ENCODE measurements around the gene HDAC4. TPM values are rescaled to one million over a fixed set of nuclear protein-coding genes. Genes with fewer than 3 reads are reported as not detected.

Gene HDAC4
- total RNA-seq, 1 donor from 2014 or later, result 29.4 TPM

DNA sequence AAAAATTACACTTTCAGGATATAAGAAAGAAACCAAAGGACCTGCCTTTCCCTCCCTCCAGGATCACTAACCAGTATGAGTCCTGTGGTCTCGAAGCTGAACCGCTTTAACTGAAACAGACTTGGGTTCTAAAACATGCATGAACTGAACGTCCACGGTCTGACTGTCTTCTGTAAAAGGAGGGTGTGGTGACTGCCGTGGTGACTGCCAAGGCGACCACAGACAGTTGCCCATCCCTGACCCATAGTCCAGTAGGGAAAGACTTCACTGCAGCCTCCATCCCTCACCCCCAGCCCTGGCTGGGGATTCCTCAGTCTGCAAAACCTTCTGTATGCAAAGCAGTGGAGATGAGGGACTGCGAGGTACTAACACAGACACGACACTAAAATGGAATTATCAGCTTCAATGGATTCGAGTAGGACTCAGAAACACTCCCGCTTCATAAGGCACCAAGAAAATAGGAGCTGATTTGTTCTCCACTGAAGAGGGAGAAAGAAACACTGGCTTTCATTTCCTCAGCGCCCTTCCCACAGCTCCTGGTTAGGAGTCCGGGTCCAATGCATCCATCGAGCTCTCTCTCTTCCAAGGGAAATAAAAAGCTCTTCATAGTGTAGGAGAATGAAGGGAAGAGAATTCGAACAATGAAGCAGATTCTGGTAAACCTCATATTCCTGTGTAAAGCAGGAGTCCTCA, 197.2 kb downstream of the HDAC4 start:
- DNase-seq (ENCODE audit: low read depth), result no peak

DNA sequence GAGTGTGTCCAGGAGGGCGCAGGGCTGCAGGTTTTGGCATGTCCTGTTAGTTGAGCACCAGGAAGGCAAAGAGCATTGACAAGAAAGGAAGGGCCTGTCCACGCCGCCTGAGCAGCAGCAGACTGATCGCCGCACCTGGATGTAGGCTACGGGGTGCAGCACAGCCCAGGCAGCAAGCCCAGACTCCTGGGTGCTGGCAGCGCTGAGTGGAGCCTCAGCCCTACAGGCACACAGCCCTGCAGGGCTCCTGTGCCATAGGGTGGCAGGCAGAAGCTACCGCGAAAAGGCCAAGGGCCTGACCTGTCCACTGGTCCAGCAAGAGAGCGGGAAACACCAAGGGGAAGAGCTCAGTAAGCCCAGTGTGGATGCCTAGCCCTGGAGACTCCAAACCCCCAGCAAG, 198.0 kb downstream of the HDAC4 start:
- DNase-seq (ENCODE audit: low read depth), result no peak

DNA sequence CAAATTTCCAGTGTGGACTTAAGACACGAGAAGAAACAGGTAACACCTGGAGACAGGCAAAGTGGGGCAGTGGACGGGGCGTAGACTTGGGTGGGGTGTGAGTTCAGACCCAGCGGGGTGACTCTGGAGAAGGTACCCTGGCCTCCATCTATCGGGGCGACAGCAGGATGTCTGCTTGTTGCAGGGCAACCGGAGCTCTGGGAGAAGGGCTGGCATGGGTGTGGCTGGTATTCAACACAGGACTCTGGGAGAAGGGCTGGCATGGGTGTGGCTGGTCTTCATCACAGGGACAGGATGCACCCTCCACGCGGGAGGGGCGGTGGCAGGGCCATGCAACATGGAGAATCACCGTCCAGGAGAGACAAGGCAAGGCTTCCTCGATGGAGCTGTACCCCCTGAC, 198.5 kb downstream of the HDAC4 start:
- no peak for DNase-seq (ENCODE audit: low read depth)

DNA sequence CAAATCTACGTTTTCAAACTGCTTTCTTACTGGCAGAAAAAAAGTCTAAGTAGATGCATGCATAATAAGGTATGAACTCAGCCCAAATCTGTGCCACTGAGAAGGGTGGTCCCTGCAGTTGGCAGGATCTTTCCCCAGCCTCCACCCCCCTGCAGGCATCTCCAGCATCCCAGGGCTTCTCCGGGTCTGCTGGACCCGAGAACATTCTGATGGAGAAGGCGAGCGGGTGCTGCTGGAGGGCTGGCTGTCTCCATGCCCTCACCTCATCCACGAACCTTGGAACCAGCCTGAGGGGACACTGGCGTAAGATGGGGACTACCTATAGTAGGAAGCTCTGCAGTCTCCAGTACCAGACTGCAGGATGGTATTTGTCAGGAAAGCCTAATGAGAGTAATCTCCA, 198.9 kb downstream of the HDAC4 start:
- no peak for DNase-seq (ENCODE audit: low read depth)

DNA sequence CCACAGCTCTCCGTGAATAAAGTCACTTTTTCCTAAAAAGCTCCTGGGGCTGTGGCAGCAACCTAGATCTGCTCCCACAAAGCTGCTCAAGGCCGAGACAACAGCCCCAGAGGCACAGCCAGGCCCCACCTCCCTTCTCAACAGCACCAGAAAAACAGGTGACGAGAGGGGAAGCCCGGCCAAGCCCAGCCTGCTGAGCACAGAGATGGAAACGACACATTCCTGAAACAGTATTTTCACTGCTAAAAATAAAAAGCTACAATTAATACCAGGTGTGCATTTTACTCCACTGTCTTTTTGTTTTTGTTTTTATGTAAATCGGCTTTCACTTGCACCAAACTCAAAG, 199.3 kb downstream of the HDAC4 start:
- no peak for DNase-seq (ENCODE audit: low read depth)

DNA sequence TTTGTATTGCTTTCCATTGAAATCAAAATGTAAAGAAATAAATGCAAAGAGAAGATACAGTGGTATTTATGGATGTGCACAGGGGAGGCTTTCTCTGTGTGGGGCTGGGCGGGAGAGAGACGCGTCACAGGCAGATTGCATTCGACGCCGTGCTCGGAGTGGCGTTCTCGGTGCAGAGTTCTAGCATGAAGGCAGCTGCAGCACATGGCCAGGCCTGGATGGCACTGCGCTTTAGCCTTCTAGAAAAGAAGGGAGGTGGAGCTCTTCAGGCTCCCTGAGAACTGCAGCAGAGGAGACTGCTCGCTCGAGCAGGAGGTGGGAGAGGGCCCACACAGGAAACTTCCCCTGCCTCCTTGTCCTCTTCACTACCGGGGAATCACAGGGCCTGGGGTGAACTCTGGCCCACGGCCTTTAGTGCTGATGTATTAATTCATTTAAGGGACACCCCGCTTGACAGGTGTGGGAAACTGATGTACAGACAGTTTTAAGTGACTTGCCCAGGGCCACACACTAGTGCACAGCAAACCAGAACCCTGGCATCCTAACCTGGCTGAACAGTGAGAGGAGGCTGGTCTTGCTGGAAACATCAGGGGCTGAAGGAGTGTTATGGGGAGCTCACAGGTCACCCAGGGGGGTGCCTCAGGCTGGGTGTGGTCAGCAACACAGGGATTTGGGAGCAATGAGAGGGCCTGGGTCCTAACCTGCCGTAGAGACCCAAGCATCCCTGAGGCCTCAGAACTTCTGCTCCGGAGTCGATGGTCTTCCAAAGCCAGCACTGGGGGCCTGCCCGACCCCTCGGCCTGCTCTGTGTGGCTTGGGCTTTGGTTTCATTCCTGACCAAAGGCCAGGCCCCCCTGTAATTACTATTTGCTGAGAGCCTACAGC, 199.9 kb downstream of the HDAC4 start:
- DNase-seq (ENCODE audit: low read depth), result no peak

DNA sequence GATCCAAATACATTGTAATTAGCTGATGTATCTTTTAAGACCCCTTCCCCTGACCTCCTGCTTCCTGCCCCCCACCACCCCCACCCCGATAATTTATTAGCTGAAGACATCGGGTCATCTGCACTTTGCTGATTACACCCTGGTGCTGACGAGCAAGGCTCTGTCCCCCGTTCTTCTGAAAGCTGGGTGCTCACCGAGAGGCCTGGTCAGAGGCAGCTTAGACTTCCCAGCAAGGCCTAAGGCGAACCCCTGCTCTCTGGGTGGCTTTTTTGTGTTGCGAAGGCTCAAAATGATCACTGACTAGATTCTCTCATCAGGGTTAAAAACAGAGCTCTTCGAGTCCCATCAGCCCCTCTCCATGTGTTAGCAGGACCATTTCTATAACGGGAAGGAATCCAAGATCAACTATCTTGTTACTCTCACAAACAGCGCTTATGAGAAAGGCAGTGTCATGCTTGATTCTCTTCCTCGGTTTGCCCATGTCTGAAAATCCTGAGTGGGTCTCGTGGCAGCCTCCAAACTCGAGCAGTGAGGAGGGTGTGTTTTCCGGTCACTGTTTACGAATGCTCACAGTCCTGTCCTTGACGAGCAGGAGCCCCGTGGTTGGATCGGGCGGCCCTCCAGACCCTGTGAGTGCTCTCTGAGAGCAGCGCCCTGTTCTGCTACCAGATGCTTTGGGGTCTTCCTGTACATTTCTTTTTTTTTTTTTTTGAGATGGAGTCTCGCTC, 201.6 kb downstream of the HDAC4 start:
- no peak for DNase-seq (ENCODE audit: low read depth)

DNA sequence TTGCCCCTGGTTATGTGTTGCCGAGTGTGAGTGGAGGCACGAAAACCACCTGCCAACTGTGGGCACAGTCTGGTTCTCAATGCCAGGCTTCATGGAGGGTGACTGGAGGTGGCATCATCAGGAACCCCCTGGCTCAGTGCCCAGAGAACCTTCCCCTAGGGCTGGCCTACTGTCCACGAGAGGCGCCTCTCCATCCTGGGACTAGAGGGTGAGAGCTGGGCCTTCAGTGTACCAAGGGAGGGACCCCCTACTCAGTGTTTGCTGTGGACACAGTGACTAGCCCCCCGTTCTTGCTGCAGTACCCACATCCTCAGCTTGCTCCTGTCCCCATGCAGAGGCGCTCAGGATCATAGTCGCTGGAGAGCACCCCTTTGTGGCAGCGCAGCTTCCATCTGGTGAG, 202.6 kb downstream of the HDAC4 start:
- DNase-seq (ENCODE audit: low read depth), result no peak

DNA sequence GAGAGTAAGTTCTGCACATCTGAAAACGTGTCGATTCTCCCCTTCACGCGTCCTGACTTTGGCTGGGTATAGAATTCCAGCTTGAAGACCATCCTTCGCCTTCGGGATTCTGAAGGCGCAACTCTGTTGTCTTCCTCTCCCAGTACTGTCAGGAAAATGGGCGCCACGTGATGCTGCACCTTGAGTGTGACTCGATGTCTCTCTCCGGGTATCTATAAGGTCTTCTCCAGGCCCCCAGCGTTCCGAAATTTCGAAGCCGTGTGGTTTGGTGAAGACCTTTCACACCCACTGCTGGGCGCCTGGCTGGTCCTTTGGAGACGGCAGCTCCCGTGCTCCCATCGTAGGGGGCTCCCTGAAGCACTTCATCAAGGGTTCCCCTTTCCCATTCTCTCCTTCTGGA, 203.7 kb downstream of the HDAC4 start:
- DNase-seq (ENCODE audit: low read depth), result no peak

DNA sequence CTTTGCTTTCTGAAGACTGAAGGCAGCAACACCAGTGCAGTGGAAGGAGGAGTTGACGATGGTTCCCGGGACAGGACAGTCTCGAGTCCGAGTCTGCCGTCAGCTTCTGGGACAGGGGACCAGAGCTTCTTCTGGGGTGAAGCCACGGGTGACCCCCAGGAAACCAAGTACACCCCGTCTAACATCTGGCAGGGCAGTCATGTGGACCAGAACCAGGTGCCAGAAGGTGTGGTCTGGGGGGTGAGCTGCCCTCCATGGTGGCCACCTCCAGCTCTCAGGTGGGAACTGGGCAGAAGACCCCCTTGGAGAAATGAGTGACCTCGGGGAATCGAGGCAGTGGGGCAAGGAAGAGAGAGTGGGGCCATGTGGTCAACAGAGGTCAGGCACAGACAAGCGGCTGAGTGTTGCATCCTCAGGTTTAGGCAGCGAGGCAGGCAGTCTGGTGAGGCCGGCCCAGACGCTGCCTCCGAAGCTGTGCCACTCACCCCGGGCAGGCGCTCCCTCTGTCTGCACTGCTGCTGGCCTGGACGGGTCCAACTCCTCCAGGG, 204.3 kb downstream of the HDAC4 start:
- DNase-seq (ENCODE audit: low read depth), result no peak

DNA sequence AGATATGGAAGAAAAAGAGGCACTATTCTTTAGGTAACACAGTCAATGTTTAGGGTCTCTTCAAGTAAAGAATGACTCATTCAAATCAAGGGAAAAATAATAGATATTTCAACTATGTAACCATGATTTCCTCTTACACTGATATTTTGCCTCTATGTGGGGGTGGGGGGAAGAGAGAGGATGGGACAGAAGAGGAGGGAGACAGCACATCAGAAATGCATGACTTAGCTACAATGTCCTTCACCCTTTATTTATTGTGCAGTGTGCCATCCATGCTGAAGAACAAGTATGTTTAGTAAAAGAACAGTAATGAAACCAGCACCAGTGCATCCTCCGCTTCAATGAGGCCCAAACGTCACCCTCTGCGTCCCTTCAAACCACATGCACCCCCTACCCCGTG, 204.8 kb downstream of the HDAC4 start:
- no peak for DNase-seq (ENCODE audit: low read depth)

DNA sequence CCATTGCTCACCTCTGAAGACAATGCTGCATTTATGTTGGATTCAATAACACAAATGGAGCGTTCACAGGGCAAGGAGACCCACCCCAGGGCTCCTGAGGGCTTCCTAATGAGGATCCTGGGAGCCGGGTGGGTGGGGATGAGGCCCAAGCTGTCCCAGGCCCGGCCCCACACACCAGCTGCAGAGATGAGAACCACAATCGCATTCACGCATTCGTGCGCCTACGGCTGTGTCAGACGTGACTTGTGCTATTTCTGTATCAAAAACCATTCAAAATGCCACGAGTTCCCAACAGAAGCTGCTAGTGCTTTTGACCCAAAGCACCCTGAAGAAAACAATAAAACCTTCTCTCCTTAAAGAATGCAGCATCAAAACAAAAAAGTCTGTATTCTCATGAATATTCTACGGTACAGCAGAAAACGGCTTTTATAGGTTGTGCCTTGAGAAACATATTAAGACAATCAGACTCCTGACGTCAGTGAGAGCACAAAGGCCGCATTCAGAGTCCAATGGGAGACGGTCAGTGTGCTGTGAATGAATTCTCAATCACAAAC, 205.4 kb downstream of the HDAC4 start:
- no peak for DNase-seq (ENCODE audit: low read depth)

DNA sequence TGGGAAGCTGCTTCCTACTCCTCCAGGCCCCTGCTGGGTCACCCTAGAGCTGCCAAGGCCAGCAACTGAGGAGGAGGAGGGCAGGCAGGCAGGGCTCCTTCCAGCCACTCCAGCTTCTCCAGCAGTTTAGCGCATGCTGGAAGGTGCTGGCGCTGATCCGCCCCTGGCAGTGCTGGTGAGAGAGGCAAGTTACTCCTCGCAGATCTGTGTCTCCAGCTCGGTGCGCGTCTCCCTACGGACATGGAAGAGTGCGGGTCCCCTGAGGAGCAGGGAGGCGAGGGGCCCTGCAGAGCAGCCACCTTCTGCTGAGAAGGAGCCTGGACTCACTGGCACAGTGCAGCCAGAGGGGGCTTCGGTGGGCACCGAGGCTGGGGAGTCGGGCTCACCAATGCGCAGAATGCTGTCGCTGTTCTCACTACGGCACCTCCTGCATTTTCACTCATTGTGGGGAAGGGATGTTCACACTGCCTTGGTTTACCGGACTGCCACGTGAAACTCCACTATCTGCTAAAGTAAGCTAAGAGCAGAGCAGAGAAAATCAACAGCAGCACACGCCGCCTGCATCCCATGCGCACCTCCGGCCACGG, 206.0 kb downstream of the HDAC4 start:
- no peak for DNase-seq (ENCODE audit: low read depth)

DNA sequence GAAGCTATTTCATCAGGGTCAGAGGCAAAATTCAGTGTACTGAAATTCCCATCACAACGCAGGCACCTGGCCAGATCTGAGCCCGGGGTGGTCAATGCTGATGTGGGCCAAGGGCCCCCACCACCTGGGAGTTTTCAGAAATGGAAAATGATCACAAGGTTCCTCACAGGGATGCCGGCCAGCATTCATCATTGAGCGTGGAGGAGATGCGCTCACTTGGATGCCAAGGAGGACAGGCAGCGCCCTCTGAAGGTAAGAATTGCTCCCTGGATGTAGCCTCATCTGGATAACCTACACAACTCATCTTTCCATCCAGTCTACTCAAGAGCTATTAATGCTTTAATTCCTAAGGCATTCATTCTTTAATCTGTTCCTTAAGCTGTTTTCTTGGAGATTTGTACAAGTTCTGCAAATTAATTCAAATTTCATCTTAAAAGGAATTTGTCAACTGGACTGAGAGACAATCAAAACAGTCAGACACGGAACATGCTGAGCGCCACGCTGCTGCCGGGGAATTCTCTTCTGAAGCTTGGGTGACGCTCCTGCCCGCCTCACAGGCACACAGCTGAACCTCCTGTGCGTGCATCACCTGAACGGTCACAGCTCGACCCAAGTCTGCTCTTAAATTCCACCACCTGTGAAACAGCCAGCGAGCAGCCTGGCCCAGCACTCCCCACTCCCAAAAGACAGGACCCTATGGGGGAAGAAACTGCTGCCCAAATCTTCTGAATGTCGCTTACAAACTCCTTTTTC, 206.7 kb downstream of the HDAC4 start:
- no peak for DNase-seq (ENCODE audit: low read depth)

DNA sequence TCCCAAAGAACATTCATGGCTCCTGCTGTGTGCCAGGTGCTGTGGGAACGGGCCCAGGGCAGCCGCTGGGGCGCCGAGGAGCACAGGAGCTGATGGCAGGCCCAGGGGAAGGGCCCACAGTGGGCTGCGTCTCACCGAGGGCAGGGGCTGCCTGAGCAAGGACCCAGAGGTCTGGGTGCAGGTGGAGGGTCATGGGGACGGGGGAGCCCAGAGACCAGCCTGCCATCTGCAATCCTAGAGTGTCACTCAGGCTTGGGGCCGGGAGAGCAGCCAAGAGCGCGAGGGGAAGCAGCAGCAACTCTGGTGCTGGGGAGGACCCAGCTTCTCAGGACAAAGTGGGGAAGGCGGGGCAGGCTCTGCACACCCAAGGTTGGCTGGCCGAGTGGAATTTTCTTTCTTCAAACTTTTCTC, 207.4 kb downstream of the HDAC4 start:
- DNase-seq (ENCODE audit: low read depth), result no peak

DNA sequence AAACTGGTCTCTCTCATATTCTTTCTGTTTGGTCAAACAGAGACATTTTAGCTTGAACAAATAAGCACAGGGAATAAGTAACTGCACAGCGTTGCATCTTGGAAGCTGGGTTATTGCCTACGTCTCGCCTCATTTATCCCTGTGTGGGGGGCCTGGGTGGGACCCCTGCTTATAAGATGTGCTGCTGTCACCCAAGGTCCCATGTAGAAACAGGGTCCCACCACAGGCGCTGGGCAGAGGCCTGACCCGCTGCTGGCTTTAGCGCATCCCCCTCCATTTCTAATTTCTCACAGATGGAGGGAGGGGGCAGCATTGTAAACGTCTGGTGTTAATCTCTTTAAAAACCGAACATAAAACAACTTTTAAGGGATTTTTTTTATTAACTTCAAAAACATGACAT, 207.8 kb downstream of the HDAC4 start:
- DNase-seq (ENCODE audit: low read depth), result no peak

DNA sequence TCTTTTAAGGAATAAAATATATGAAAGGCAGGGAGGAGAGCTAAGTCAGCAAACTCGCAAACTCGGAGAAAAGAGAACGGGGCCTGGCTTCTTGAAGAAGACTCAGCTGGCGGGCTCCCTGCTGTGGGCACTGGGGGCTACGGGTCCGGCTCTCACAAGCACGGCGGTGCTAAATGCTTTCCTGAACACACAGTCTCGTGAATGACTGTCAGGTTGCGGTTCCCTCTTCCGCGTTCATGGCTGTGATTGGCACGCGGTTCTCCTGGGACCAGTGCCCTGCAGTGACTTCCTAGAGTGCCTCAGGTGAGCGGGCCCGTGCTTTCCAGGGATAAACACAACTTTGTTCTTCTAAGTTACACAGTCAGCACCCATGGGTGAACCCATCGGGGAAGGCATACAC, 208.4 kb downstream of the HDAC4 start:
- no peak for DNase-seq (ENCODE audit: low read depth)

DNA sequence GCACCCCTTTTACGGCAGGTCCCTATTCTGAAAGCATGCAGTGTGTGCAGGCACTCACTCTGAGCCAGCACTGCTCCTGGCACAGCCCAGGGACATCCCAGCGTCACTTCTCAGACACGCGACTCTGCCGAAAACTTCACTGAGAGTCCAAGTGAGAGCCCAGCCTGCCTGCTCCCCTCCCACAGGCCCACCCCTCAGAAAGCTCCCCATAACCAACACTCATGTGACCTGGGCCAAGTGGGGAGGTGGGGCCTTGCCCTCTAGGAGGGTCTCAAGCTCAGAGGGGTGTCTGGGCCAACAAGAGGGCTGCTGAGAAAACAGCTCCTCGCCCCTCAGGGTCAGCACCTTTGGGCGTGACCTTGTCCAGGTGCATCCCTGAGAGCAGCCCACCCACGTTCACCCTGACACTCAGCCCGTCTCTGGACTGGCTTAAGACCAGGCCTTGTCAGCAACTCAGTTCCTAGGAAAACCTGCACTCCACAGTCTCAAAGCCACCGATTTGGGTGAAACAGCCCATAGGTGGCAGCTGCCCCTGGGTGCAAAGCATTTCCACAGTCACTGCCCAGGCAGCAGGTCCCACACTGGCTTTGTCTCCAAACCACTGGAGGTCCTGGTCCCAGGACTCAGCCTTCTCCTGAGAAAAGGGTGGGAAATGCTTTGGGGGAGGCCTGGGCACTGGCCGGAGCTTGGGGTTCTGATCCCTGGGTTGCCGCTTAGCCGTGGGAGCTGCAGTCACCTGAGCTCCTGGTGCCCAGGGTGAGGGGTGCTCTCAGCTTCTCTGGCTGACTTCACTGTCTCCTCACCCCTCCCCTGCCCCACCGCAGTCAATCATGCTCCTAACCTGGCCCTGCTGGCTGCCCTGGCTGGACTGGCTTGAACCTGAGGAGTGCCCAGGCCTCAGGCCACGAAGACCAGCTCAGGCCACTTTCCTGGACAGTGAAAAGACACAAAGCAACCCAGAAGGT, 209.6 kb downstream of the HDAC4 start:
- DNase-seq (ENCODE audit: low read depth), result no peak

DNA sequence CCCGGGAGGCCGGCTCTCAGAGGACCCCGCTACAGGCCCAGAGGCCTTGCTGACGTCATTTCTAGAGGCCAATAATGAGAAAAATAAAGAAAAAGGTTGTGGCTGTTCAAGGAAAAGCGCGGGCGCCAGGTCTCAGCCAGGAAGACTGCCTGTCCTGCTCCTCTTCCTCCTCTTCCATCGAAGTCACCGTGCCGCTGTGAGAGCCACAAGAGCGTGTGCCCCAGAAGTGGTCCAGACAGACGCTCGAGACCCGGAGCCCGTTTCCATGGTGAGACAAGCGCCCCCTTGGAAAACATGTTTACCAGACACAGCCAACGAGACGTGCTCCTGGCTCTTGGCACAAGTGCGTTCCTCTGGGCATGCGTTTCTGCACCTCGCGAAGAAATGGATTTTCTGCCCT, 210.5 kb downstream of the HDAC4 start:
- no peak for DNase-seq (ENCODE audit: low read depth)

DNA sequence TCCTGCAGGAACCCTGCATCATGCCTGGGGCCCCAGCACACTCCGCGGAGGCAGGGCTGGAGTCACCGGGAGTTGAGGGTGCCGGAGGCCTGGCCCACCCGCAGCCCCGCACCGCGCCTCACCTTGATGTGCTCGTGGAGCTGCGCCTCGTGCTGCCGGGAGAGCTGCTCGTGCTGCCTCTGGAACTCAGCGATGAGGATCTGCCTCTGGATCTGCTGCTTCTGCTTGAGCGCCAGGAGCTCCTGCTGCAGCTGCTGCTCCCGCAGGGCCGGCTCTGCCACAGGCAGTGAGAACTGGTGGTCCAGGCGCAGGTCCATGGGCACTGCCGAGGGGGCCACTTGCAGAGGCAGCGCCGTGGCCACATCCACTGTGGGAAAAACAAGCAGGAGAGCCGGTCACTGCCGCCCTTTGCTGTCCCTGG, 211.1 kb downstream of the HDAC4 start:
- no peak for DNase-seq (ENCODE audit: low read depth)
